Forelimb muscle (tissue), 1 donor: ENCODE measurements around the gene KCTD6. TPM values are rescaled to one million over a fixed set of nuclear protein-coding genes. Genes with fewer than 3 reads are reported as not detected.

ENCODE experiments used
- polyA plus RNA-seq: library from polyadenylated mRNA; unstranded; fragments of 120-200 nt; gene quantifications from one replicate; pipeline ENCODE4 v1.2.1, GENCODE V29; 2013; ENCODE audit not compliant: insufficient read length

Gene KCTD6
- polyA plus RNA-seq, 1 donor: 11.7 TPM

Other genes starting within 250 kb of the KCTD6 start
- 26.0 TPM for gene RPP14, start 185.9 kb upstream of the KCTD6 start, polyA plus RNA-seq
- gene HTD2, start 185.6 kb upstream of the KCTD6 start, polyA plus RNA-seq: 10.5 TPM
- 19.4 TPM for gene PXK, start 159.2 kb upstream of the KCTD6 start, polyA plus RNA-seq
- gene PDHB, start 58.3 kb upstream of the KCTD6 start, polyA plus RNA-seq: 81.6 TPM
- gene ACOX2, start 45.1 kb downstream of the KCTD6 start, polyA plus RNA-seq: 22.2 TPM
- 0.72 TPM for gene FAM107A, start 85.3 kb downstream of the KCTD6 start, polyA plus RNA-seq
- not detected for gene FAM3D, start 174.7 kb downstream of the KCTD6 start, polyA plus RNA-seq